HEK293 (cell line): ENCODE measurements around the gene TRIM29.

ENCODE experiments used
- CTCF ChIA-PET: fragments of 350-600 bp; formaldehyde crosslinking; extraction: SDS; loops from one replicate; lab custom pipeline; 2021; ENCODE audit warnings: antibody characterized with exemption; lab: Yijun Ruan, JAX
- POLR2A ChIA-PET: fragments of 300-600 bp; formaldehyde crosslinking; extraction: SDS; loops from one replicate; lab custom pipeline; 2020; ENCODE audit warnings: antibody characterized with exemption, inconsistent platforms; lab: Yijun Ruan, JAX
- H3K27ac ChIP-seq: fragments of 200-500 bp; sonication (Bioruptor generic); 2 replicates; pipeline ENCODE4 v1.5.1; 2014; ENCODE audit warnings: low read depth, low read length, control low read depth, inconsistent platforms; ENCODE audit errors: extremely low read depth
- H3K36me3 ChIP-seq, 2 experiments: fragments of 200-500 bp in 1 of 2; sonication (Bioruptor generic) in 1 of 2; 1 replicate in 1 of 2; 2 replicates in 1 of 2; pipeline ENCODE4 v1.5.1; 2014 to 2017; ENCODE audit warnings: inconsistent platforms in 2 of 2, low read length in 2 of 2; ENCODE audit not compliant: control insufficient read depth in 2 of 2, insufficient read depth in 1 of 2
- H3K4me1 ChIP-seq: fragments of 200-500 bp; sonication (Bioruptor generic); 2 replicates; pipeline ENCODE4 v1.5.1; 2014; ENCODE audit warnings: mild to moderate bottlenecking, low read length, inconsistent platforms; ENCODE audit not compliant: control insufficient read depth, insufficient read depth
- H3K4me3 ChIP-seq: 2 replicates; pipeline ENCODE4 v1.5.1; 2011; ENCODE audit warnings: low read depth, mild to moderate bottlenecking, control low read depth, low read length, moderate library complexity
- H3K9me3 ChIP-seq: fragments of 200-500 bp; sonication (Bioruptor generic); 2 replicates; pipeline ENCODE4 v1.5.1; 2014; ENCODE audit warnings: low read depth, low read length, inconsistent platforms; ENCODE audit not compliant: control insufficient read depth, insufficient read depth
- GLI2 ChIP-seq: fragments of 450-650 bp; formaldehyde crosslinking; IDR thresholded peaks from 2 replicates; pipeline ENCODE4; 2017; ENCODE audit warnings: missing biosample characterization, missing genetic modification characterization, low read depth, borderline replicate concordance
- KLF17 ChIP-seq: fragments of 450-650 bp; formaldehyde crosslinking; IDR thresholded peaks from 2 replicates; pipeline ENCODE4 v1.5.1; 2016; ENCODE audit warnings: missing biosample characterization, missing genetic modification characterization
- KLF8 ChIP-seq: fragments of 450-650 bp; formaldehyde crosslinking; IDR thresholded peaks from 2 replicates; pipeline ENCODE4 v1.5.1; 2016; ENCODE audit warnings: missing biosample characterization, missing genetic modification characterization
- OVOL3 ChIP-seq: fragments of 450-650 bp; formaldehyde crosslinking; IDR thresholded peaks from 2 replicates; pipeline ENCODE4 v1.5.1; 2016; ENCODE audit warnings: missing biosample characterization, missing genetic modification characterization
- PRDM6 ChIP-seq: fragments of 450-650 bp; formaldehyde crosslinking; IDR thresholded peaks from 2 replicates; pipeline ENCODE4 v1.5.1; 2017; ENCODE audit warnings: missing biosample characterization, missing genetic modification characterization
- SP3 ChIP-seq: fragments of 450-650 bp; formaldehyde crosslinking; IDR thresholded peaks from 2 replicates; pipeline ENCODE4 v1.5.1; 2016; ENCODE audit warnings: missing biosample characterization, missing genetic modification characterization
- ZBTB11 ChIP-seq: fragments of 450-650 bp; formaldehyde crosslinking; conservative IDR thresholded peaks from 2 replicates; pipeline ENCODE4 v1.5.1; 2016; ENCODE audit warnings: low read depth, missing biosample characterization, missing genetic modification characterization
- ZNF132 ChIP-seq: fragments of 450-650 bp; formaldehyde crosslinking; IDR thresholded peaks from 2 replicates; pipeline ENCODE4 v1.5.1; 2017; ENCODE audit warnings: missing biosample characterization, missing genetic modification characterization, borderline replicate concordance
- ZNF18 ChIP-seq: fragments of 450-650 bp; formaldehyde crosslinking; IDR thresholded peaks from 2 replicates; pipeline ENCODE4 v1.5.1; 2016; ENCODE audit warnings: missing biosample characterization, missing genetic modification characterization
- ZNF184 ChIP-seq: fragments of 450-650 bp; IDR thresholded peaks from 2 replicates; pipeline ENCODE4 v1.5.1; 2018; ENCODE audit warnings: missing biosample characterization, mild to moderate bottlenecking, missing genetic modification characterization
- ZNF19 ChIP-seq: fragments of 450-650 bp; formaldehyde crosslinking; IDR thresholded peaks from 2 replicates; pipeline ENCODE4; 2016; ENCODE audit warnings: missing biosample characterization, missing genetic modification characterization, low read depth
- ZNF211 ChIP-seq: fragments of 450-650 bp; formaldehyde crosslinking; IDR thresholded peaks from 2 replicates; pipeline ENCODE4 v1.5.1; 2016; ENCODE audit warnings: low read depth, missing biosample characterization, missing genetic modification characterization
- ZNF23 ChIP-seq: fragments of 450-650 bp; formaldehyde crosslinking; IDR thresholded peaks from 2 replicates; pipeline ENCODE4 v1.5.1; 2016; ENCODE audit warnings: missing biosample characterization, missing genetic modification characterization, borderline replicate concordance
- ZNF391 ChIP-seq: fragments of 450-650 bp; formaldehyde crosslinking; IDR thresholded peaks from 2 replicates; pipeline ENCODE4 v1.5.1; 2016; ENCODE audit warnings: low read depth, missing biosample characterization, missing genetic modification characterization, borderline replicate concordance
- ZNF449 ChIP-seq: fragments of 450-650 bp; formaldehyde crosslinking; IDR thresholded peaks from 2 replicates; pipeline ENCODE4 v1.5.1; 2017; ENCODE audit warnings: missing biosample characterization, mild to moderate bottlenecking, missing genetic modification characterization, moderate library complexity
- ZNF510 ChIP-seq: fragments of 450-650 bp; formaldehyde crosslinking; IDR thresholded peaks from 2 replicates; pipeline ENCODE4 v1.5.1; 2018; ENCODE audit warnings: mild to moderate bottlenecking, missing genetic modification characterization, missing biosample characterization; ENCODE audit not compliant: insufficient replicate concordance
- ZNF544 ChIP-seq: fragments of 450-650 bp; formaldehyde crosslinking; IDR thresholded peaks from 2 replicates; pipeline ENCODE4 v1.5.0; 2017; ENCODE audit warnings: missing biosample characterization, missing genetic modification characterization
- ZNF626 ChIP-seq: fragments of 450-650 bp; sonication (Bioruptor Pico); formaldehyde crosslinking; IDR thresholded peaks from 2 replicates; pipeline ENCODE4 v1.5.1; 2018; ENCODE audit warnings: missing biosample characterization, missing genetic modification characterization, inconsistent platforms
- ZNF654 ChIP-seq: fragments of 450-650 bp; formaldehyde crosslinking; IDR thresholded peaks from 2 replicates; pipeline ENCODE4 v1.5.1; 2016; ENCODE audit warnings: low read depth, missing biosample characterization, missing genetic modification characterization
- TF ChIP-seq, protein P1 (sequence below): fragments of 450-650 bp; formaldehyde crosslinking; IDR thresholded peaks from 2 replicates; pipeline ENCODE4 v1.5.1; 2016; ENCODE audit warnings: missing biosample characterization, missing genetic modification characterization
- TF ChIP-seq, protein P2 (sequence below): fragments of 450-650 bp; formaldehyde crosslinking; IDR thresholded peaks from 2 replicates; pipeline ENCODE4 v1.5.1; 2016; ENCODE audit warnings: missing biosample characterization, missing genetic modification characterization

Gene TRIM29

DNA sequence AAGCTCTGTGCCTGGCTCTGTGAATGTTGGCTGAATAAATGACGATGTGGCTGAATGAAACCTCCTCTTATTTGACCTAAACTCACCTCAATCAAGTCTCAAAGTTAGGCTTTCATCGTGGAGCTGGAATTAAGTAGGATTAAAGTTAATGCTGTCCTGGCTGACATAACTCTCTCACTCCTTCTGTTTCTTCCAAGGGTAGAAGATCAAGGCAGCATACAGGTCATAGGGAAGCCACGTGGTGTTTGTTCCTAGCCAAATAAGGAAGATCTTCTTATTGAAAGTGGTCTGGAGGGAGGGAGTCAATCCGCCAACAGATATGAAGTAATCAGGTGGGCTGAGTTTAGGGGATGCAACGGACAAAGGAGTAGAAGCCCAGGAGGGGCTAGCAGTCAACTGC is 59.5 kb downstream of the TRIM29 start:
- Histone ChIP-seq H3K9me3 (no peaks in the 10 kb centered on the region), H3K36me3 (no peaks in the 10 kb centered on the region), H3K4me3 (no peak overlapping the region), H3K27ac (no peak overlapping the region), H3K4me1 (no peaks in the 10 kb centered on the region)
- ChIA-PET POLR2A (no interaction called here), CTCF (interaction anchor here (0.6 to 2.6 kb wide), 3 partner anchors 10 to 356 kb away, joined by 3 to 11 read pairs (median 3); no protein-coding TSS in a partner anchor)
- TF ChIP-seq SP3 (no peak), ZNF19 (tag by site-specific recombination) (no peak), ZNF391 (no peak), PRDM6 (no peak), ZNF18 (tag by site-specific recombination) (no peak), ZNF626 (tag by site-specific recombination) (no peak), ZNF654 (tag by site-specific recombination) (no peak), ZNF132 (tag by site-specific recombination) (no peak), ZNF23 (tag by site-specific recombination) (no peak), KLF8 (tag by site-specific recombination) (no peak), ZNF184 (no peak), ZNF510 (tag by site-specific recombination) (no peak), ZNF449 (no peak), ZNF544 (tag by site-specific recombination) (no peak)
- TF ChIP-seq, protein P1, sequence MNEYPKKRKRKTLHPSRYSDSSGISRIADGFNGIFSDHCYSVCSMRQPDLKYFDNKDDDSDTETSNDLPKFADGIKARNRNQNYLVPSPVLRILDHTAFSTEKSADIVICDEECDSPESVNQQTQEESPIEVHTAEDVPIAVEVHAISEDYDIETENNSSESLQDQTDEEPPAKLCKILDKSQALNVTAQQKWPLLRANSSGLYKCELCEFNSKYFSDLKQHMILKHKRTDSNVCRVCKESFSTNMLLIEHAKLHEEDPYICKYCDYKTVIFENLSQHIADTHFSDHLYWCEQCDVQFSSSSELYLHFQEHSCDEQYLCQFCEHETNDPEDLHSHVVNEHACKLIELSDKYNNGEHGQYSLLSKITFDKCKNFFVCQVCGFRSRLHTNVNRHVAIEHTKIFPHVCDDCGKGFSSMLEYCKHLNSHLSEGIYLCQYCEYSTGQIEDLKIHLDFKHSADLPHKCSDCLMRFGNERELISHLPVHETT, result no peak

- H3K27ac ChIP-seq, result no peak overlapping the region
- H3K36me3 ChIP-seq, result no peaks in the 10 kb centered on the region
- TF ChIP-seq, protein P2, sequence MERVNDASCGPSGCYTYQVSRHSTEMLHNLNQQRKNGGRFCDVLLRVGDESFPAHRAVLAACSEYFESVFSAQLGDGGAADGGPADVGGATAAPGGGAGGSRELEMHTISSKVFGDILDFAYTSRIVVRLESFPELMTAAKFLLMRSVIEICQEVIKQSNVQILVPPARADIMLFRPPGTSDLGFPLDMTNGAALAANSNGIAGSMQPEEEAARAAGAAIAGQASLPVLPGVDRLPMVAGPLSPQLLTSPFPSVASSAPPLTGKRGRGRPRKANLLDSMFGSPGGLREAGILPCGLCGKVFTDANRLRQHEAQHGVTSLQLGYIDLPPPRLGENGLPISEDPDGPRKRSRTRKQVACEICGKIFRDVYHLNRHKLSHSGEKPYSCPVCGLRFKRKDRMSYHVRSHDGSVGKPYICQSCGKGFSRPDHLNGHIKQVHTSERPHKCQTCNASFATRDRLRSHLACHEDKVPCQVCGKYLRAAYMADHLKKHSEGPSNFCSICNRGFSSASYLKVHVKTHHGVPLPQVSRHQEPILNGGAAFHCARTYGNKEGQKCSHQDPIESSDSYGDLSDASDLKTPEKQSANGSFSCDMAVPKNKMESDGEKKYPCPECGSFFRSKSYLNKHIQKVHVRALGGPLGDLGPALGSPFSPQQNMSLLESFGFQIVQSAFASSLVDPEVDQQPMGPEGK, result no peak
- TF ChIP-seq ZNF211 (no peak), GLI2 (tag by site-specific recombination) (no peak), ZBTB11 (tag by site-specific recombination) (no peak), OVOL3 (no peak), KLF17 (tag by site-specific recombination) (no peak)
- H3K4me3 ChIP-seq, result no peak overlapping the region
- POLR2A ChIA-PET, result no interaction called here
- H3K9me3 ChIP-seq, result no peaks in the 10 kb centered on the region
- no peaks in the 10 kb centered on the region for H3K4me1 ChIP-seq
- CTCF ChIA-PET, result no interaction called here
These were observed 63.8 kb downstream of the TRIM29 start for GRCh38 chr11:120074076-120074475.
